ENCODE measurements around the gene SAMD13. TPM values are rescaled to one million over a fixed set of nuclear protein-coding genes. Genes with fewer than 3 reads are reported as not detected.
A peak's percentile ranks its signal among the peaks of the same experiment; 100 is the strongest.

The SAMD13 gene
- total and polyA plus RNA-seq, 4 donors = 0.30 to 3.4 (median 0.65) TPM

GRCh38 chr1:84271441-84272151 is 29.9 kb upstream of the SAMD13 start:
- no peak for TF ChIP-seq CTCF (IDR thresholded peaks at IDR 0.05; ENCODE audit: control extremely low read depth, extremely low read depth)
- peak overlapping the region in 1 of 2 donors; percentile 5 for H3K27ac ChIP-seq (ENCODE audit: low read depth in 1 of 2, low read length in 1 of 2)
- no peaks in the 10 kb centered on the region for H3K36me3 ChIP-seq (ENCODE audit: control insufficient read depth in 4 of 4, insufficient read depth in 4 of 4, low read length in 4 of 4)
- H3K9me3 ChIP-seq (ENCODE audit: control insufficient read depth in 4 of 4, insufficient read depth in 3 of 4, low read length in 3 of 4) = no peaks in the 10 kb centered on the region
- no peak overlapping the region for H3K4me3 ChIP-seq
- no peaks in the 10 kb centered on the region for H3K27me3 ChIP-seq (ENCODE audit: control insufficient read depth in 3 of 3, insufficient read depth in 3 of 3, low read length in 2 of 3)
- H3K9ac ChIP-seq (ENCODE audit: insufficient read depth in 1 of 2, low read length in 2 of 2) = no peak overlapping the region
- no peaks in the 10 kb centered on the region for H3K4me1 ChIP-seq (ENCODE audit: control insufficient read depth in 5 of 5, insufficient read depth in 5 of 5, low read length in 5 of 5)
- 28 to 36% methylated on average over 6 of the region's 6 CpGs for WGBS, 2 donors
- no peak for ATAC-seq (ENCODE audit: insufficient read depth, low FRiP score)
- peak in 1 of 3 donors; percentile 8 for DNase-seq

- Histone ChIP-seq H3K27ac (ENCODE audit: low read depth in 1 of 2, low read length in 1 of 2) (peak overlapping the region in 1 of 2 donors; percentile 22), H3K36me3 (ENCODE audit: control insufficient read depth in 4 of 4, insufficient read depth in 4 of 4, low read length in 4 of 4) (no peaks in the 10 kb centered on the region), H3K9ac (ENCODE audit: insufficient read depth in 1 of 2, low read length in 2 of 2) (no peak overlapping the region), H3K9me3 (ENCODE audit: control insufficient read depth in 4 of 4, insufficient read depth in 3 of 4, low read length in 3 of 4) (no peaks in the 10 kb centered on the region), H3K27me3 (ENCODE audit: control insufficient read depth in 3 of 3, insufficient read depth in 3 of 3, low read length in 2 of 3) (no peaks in the 10 kb centered on the region), H3K4me3 (no peak overlapping the region), H3K4me1 (ENCODE audit: control insufficient read depth in 5 of 5, insufficient read depth in 5 of 5, low read length in 5 of 5) (no peaks in the 10 kb centered on the region)
- peak; percentile 69 for ATAC-seq (ENCODE audit: insufficient read depth, low FRiP score)
- WGBS, 2 donors = 77 to 84% methylated on average over 1 of the region's 1 CpG
- peak in 1 of 3 donors; percentile 20 for DNase-seq
- no peak for TF ChIP-seq CTCF (IDR thresholded peaks at IDR 0.05; ENCODE audit: control extremely low read depth, extremely low read depth)
Measured at GRCh38 chr1:84272401-84272800, 29.1 kb upstream of the SAMD13 start.

- Histone ChIP-seq H3K4me3 (no peak overlapping the region), H3K9me3 (ENCODE audit: control insufficient read depth in 4 of 4, insufficient read depth in 3 of 4, low read length in 3 of 4) (no peaks in the 10 kb centered on the region), H3K36me3 (ENCODE audit: control insufficient read depth in 4 of 4, insufficient read depth in 4 of 4, low read length in 4 of 4) (no peaks in the 10 kb centered on the region), H3K27ac (ENCODE audit: low read depth in 1 of 2, low read length in 1 of 2) (no peak overlapping the region), H3K9ac (ENCODE audit: insufficient read depth in 1 of 2, low read length in 2 of 2) (no peak overlapping the region), H3K27me3 (ENCODE audit: control insufficient read depth in 3 of 3, insufficient read depth in 3 of 3, low read length in 2 of 3) (no peaks in the 10 kb centered on the region), H3K4me1 (ENCODE audit: control insufficient read depth in 5 of 5, insufficient read depth in 5 of 5, low read length in 5 of 5) (no peaks in the 10 kb centered on the region)
- DNase-seq = no peak
- no peak for ATAC-seq (ENCODE audit: insufficient read depth, low FRiP score)
- no peak for TF ChIP-seq CTCF (IDR thresholded peaks at IDR 0.05; ENCODE audit: control extremely low read depth, extremely low read depth)
- 98 to 99% methylated on average over 1 of the region's 1 CpG for WGBS, 2 donors
Measured at GRCh38 chr1:84277343-84278059, 24.0 kb upstream of the SAMD13 start.
